ENCODE measurements around the gene TTN. TPM values are rescaled to one million over a fixed set of nuclear protein-coding genes. Genes with fewer than 3 reads are reported as not detected.

The TTN gene
- total RNA-seq, 1 experiment from 2014 or later = 0.24 TPM

DNA sequence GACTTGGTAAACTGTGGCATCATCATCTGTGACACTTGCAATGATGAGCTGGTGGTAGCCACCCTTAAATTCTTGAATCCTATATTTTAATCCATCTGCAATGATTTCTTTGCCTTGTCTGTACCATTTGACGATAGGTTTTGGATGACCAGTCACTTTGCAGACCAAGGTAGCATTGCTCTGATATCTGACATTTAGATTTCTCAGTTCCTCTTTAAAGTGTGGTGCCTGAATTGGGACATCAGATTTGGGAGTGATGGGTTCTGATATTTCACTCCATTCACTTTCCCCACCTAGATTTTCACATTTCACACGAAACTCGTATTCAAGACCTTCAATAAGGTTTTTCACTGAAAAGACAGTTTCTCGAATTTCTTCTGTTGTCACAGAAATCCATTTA, 271.2 kb downstream of the TTN start:
- intact Hi-C loops (cut with micrococcal nuclease; ENCODE audit: unreplicated experiment) = no loop called here
- BruUV-seq (replicated peaks) = no TSS peak
- CTCF ChIA-PET = no interaction called here
- DNase-seq = no peak
- Mint-ChIP-seq H3K27ac (ENCODE audit: unreplicated experiment) (no peak overlapping the region), H3K27me3 (ENCODE audit: unreplicated experiment) (no peaks in the 10 kb centered on the region), H3K4me1 (ENCODE audit: low read depth, unreplicated experiment) (no peaks in the 10 kb centered on the region), H3K36me3 (ENCODE audit: insufficient read depth, unreplicated experiment) (no peaks in the 10 kb centered on the region), H3K4me3 (ENCODE audit: low read depth, unreplicated experiment) (no peak overlapping the region), H3K9me3 (ENCODE audit: low read depth, unreplicated experiment) (no peaks in the 10 kb centered on the region)
- TF ChIP-seq, protein P1, sequence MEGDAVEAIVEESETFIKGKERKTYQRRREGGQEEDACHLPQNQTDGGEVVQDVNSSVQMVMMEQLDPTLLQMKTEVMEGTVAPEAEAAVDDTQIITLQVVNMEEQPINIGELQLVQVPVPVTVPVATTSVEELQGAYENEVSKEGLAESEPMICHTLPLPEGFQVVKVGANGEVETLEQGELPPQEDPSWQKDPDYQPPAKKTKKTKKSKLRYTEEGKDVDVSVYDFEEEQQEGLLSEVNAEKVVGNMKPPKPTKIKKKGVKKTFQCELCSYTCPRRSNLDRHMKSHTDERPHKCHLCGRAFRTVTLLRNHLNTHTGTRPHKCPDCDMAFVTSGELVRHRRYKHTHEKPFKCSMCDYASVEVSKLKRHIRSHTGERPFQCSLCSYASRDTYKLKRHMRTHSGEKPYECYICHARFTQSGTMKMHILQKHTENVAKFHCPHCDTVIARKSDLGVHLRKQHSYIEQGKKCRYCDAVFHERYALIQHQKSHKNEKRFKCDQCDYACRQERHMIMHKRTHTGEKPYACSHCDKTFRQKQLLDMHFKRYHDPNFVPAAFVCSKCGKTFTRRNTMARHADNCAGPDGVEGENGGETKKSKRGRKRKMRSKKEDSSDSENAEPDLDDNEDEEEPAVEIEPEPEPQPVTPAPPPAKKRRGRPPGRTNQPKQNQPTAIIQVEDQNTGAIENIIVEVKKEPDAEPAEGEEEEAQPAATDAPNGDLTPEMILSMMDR (IDR thresholded peaks at IDR 0.05; ENCODE audit: unreplicated experiment) = no peak

DNA sequence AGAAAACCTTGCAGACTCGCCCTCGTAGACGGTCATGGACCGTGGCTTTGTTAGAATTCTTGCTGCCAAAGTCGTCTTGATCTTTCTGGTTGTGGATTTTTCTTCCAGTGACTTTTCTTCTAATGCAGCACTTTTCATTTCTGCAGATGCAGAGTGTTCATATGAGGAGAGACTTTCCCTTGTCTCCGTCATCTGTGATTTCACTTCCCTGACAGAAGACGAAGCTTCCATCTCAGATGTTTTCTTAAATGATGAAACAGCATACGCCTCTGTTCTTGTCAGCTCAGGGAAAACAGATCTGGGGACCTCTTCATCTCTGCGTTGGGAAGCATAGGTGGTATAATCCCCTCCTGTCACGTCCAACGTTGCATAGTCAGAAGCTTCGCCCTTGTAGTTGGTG, 276.1 kb downstream of the TTN start:
- intact Hi-C loops (cut with micrococcal nuclease; ENCODE audit: unreplicated experiment) = no loop called here

DNA sequence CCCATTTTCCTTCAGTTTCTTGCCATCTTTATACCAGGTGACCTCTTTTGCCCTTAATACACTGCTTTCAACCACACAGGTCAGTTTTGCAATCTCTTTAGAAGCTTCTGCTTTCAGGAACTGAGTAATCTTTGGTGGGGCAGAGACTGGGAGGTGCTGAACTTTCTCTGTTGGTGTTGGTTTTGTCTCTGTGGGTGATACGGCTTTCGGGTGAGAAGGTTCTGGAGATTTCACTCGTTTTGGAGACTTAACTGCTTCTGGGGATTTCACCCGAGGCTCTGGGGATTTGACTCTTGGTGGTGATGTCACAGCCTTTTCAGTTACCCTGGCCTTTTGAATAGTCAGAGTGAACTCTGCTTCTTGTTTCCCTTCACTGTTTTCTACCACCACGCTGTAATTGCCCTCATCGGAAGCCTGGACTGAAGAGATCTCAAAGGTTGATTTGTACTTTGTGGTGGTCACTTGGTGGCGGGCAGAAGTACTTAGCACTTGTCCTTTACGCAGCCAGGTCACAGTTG, 276.5 kb downstream of the TTN start:
- CTCF ChIA-PET = interaction anchor here (0.5 kb wide), 1 partner anchor 358 kb away, joined by 3 read pairs; no protein-coding TSS in a partner anchor

More for the DNA sequence above, 276.1 kb downstream of the TTN start:
- Mint-ChIP-seq H3K27ac (ENCODE audit: unreplicated experiment) (no peak overlapping the region), H3K4me3 (ENCODE audit: low read depth, unreplicated experiment) (no peak overlapping the region), H3K4me1 (ENCODE audit: low read depth, unreplicated experiment) (no peaks in the 10 kb centered on the region), H3K9me3 (ENCODE audit: low read depth, unreplicated experiment) (no peaks in the 10 kb centered on the region), H3K27me3 (ENCODE audit: unreplicated experiment) (no peaks in the 10 kb centered on the region), H3K36me3 (ENCODE audit: insufficient read depth, unreplicated experiment) (no peaks in the 10 kb centered on the region)
- BruUV-seq (replicated peaks) = no TSS peak
- TF ChIP-seq, protein P1 (IDR thresholded peaks at IDR 0.05; ENCODE audit: unreplicated experiment) = no peak
- CTCF ChIA-PET = interaction anchor here (0.5 kb wide), 1 partner anchor 358 kb away, joined by 3 read pairs; no protein-coding TSS in a partner anchor
- DNase-seq = no peak

DNA sequence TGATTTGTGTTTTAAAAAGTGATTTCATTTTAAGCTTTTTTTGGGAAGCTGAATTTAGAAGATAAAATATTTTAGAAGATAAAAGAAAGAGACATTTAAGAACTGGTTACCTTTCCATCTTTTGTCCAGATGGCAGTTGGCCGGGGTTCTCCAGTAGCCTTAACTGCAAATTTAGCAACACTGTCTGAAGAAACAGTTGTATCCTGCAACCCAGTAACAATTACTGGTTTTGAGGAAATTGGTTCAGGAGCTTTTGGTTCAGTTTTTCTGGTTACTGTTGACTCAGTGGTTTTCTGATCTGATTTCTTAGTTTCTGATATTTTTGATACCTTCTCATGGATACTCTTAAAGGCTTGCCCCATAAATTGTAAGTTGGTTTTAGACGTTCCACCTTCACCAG, 277.1 kb downstream of the TTN start:
- no peak overlapping the region for H3K27ac Mint-ChIP-seq (ENCODE audit: unreplicated experiment)
- BruUV-seq (replicated peaks) = no TSS peak

More for the DNA sequence above, 276.5 kb downstream of the TTN start:
- no peaks in the 10 kb centered on the region for H3K4me1 Mint-ChIP-seq (ENCODE audit: low read depth, unreplicated experiment)
- TF ChIP-seq, protein P1 (IDR thresholded peaks at IDR 0.05; ENCODE audit: unreplicated experiment) = no peak
- intact Hi-C loops (cut with micrococcal nuclease; ENCODE audit: unreplicated experiment) = no loop called here
- no peaks in the 10 kb centered on the region for H3K36me3 Mint-ChIP-seq (ENCODE audit: insufficient read depth, unreplicated experiment)
- H3K27me3 Mint-ChIP-seq (ENCODE audit: unreplicated experiment) = no peaks in the 10 kb centered on the region
- no peaks in the 10 kb centered on the region for H3K9me3 Mint-ChIP-seq (ENCODE audit: low read depth, unreplicated experiment)
- BruUV-seq (replicated peaks) = no TSS peak
- no peak overlapping the region for H3K4me3 Mint-ChIP-seq (ENCODE audit: low read depth, unreplicated experiment)
- no peak for DNase-seq
- no peak overlapping the region for H3K27ac Mint-ChIP-seq (ENCODE audit: unreplicated experiment)

More for the DNA sequence above, 277.1 kb downstream of the TTN start:
- H3K27me3 Mint-ChIP-seq (ENCODE audit: unreplicated experiment) = no peaks in the 10 kb centered on the region
- no peaks in the 10 kb centered on the region for H3K4me1 Mint-ChIP-seq (ENCODE audit: low read depth, unreplicated experiment)
- intact Hi-C loops (cut with micrococcal nuclease; ENCODE audit: unreplicated experiment) = no loop called here
- CTCF ChIA-PET = no interaction called here
- H3K9me3 Mint-ChIP-seq (ENCODE audit: low read depth, unreplicated experiment) = no peaks in the 10 kb centered on the region
- TF ChIP-seq, protein P1 (IDR thresholded peaks at IDR 0.05; ENCODE audit: unreplicated experiment) = no peak
- no peaks in the 10 kb centered on the region for H3K36me3 Mint-ChIP-seq (ENCODE audit: insufficient read depth, unreplicated experiment)
- no peak for DNase-seq
- no peak overlapping the region for H3K4me3 Mint-ChIP-seq (ENCODE audit: low read depth, unreplicated experiment)

Measured in Calu3 (cell line).